Measurements from ENCODE around the gene CCSER1.
"Not testable (repeated sequence)": the region's sequence is repeated elsewhere in the genome, so short reads cannot be mapped to it uniquely, and the experiment has no call there.

CCSER1 gene

GRCh38 chr4:90441770-90442169 is 314.6 kb downstream of the CCSER1 start:
- no peak for DNase-seq (ENCODE audit: low read depth in 1 of 2, low spot score in 1 of 2)

GRCh38 chr4:90442619-90443018 is 315.4 kb downstream of the CCSER1 start:
- DNase-seq (ENCODE audit: low read depth in 1 of 2, low spot score in 1 of 2) = no peak

GRCh38 chr4:90443231-90443630 is 316.0 kb downstream of the CCSER1 start:
- no peak for DNase-seq (ENCODE audit: low read depth in 1 of 2, low spot score in 1 of 2)

GRCh38 chr4:90444904-90445303 is 317.7 kb downstream of the CCSER1 start:
- no peak for DNase-seq (ENCODE audit: low read depth in 1 of 2, low spot score in 1 of 2)

GRCh38 chr4:90445380-90445779 is 318.2 kb downstream of the CCSER1 start:
- no peak for DNase-seq (ENCODE audit: low read depth in 1 of 2, low spot score in 1 of 2)

- DNase-seq (ENCODE audit: low read depth in 1 of 2, low spot score in 1 of 2) = no peak
Observed at GRCh38 chr4:90449626-90450025, 322.4 kb downstream of the CCSER1 start.

- DNase-seq (ENCODE audit: low read depth in 1 of 2, low spot score in 1 of 2) = no peak
Observed at GRCh38 chr4:90456891-90457290, 329.7 kb downstream of the CCSER1 start.

- DNase-seq (ENCODE audit: low read depth in 1 of 2, low spot score in 1 of 2) = no peak
Observed at GRCh38 chr4:90457817-90458216, 330.6 kb downstream of the CCSER1 start.

- DNase-seq (ENCODE audit: low read depth in 1 of 2, low spot score in 1 of 2) = no peak
Observed at GRCh38 chr4:90458576-90458975, 331.4 kb downstream of the CCSER1 start.

GRCh38 chr4:90474484-90474883 is 347.3 kb downstream of the CCSER1 start:
- no peak for DNase-seq (ENCODE audit: low read depth in 1 of 2, low spot score in 1 of 2)

GRCh38 chr4:90476019-90476418 is 348.8 kb downstream of the CCSER1 start:
- no peak for DNase-seq (ENCODE audit: low read depth in 1 of 2, low spot score in 1 of 2)

- no peak for DNase-seq (ENCODE audit: low read depth in 1 of 2, low spot score in 1 of 2)
Observed at GRCh38 chr4:90476586-90476985, 349.4 kb downstream of the CCSER1 start.

- DNase-seq (ENCODE audit: low read depth in 1 of 2, low spot score in 1 of 2) = not testable (repeated sequence)
Observed at GRCh38 chr4:90484894-90485293, 357.7 kb downstream of the CCSER1 start.

GRCh38 chr4:90486346-90486745 is 359.2 kb downstream of the CCSER1 start:
- no peak for DNase-seq (ENCODE audit: low read depth in 1 of 2, low spot score in 1 of 2)

- no peak for DNase-seq (ENCODE audit: low read depth in 1 of 2, low spot score in 1 of 2)
Observed at GRCh38 chr4:90495211-90495610, 368.0 kb downstream of the CCSER1 start.

- DNase-seq (ENCODE audit: low read depth in 1 of 2, low spot score in 1 of 2) = no peak
Observed at GRCh38 chr4:90495936-90496335, 368.7 kb downstream of the CCSER1 start.

GRCh38 chr4:90498175-90498574 is 371.0 kb downstream of the CCSER1 start:
- DNase-seq (ENCODE audit: low read depth in 1 of 2, low spot score in 1 of 2) = no peak

GRCh38 chr4:90503677-90504076 is 376.5 kb downstream of the CCSER1 start:
- DNase-seq (ENCODE audit: low read depth in 1 of 2, low spot score in 1 of 2) = no peak

- no peak for DNase-seq (ENCODE audit: low read depth in 1 of 2, low spot score in 1 of 2)
Observed at GRCh38 chr4:90515191-90515590, 388.0 kb downstream of the CCSER1 start.

- DNase-seq (ENCODE audit: low read depth in 1 of 2, low spot score in 1 of 2) = no peak
Observed at GRCh38 chr4:90528551-90528950, 401.4 kb downstream of the CCSER1 start.

GRCh38 chr4:90536408-90536807 is 409.2 kb downstream of the CCSER1 start:
- no peak for DNase-seq (ENCODE audit: low read depth in 1 of 2, low spot score in 1 of 2)

GRCh38 chr4:90537491-90537890 is 410.3 kb downstream of the CCSER1 start:
- no peak for DNase-seq (ENCODE audit: low read depth in 1 of 2, low spot score in 1 of 2)

- DNase-seq (ENCODE audit: low read depth in 1 of 2, low spot score in 1 of 2) = no peak
Observed at GRCh38 chr4:90540536-90540935, 413.3 kb downstream of the CCSER1 start.

GRCh38 chr4:90542216-90542615 is 415.0 kb downstream of the CCSER1 start:
- DNase-seq (ENCODE audit: low read depth in 1 of 2, low spot score in 1 of 2) = no peak

All from activated CD4-positive, alpha-beta T cell treated with anti-CD3 and anti-CD28 coated beads, Interleukin-2, amount 50 U/mL, for 24 hours (primary cell).